SK-N-SH (cell line): ENCODE data around the gene SMYD3. TPM values are rescaled to one million over a fixed set of nuclear protein-coding genes. Genes with fewer than 3 reads are reported as not detected.

Experiments used
- CTCF ChIA-PET: fragments of 300-600, 350-600 bp; formaldehyde crosslinking; extraction: SDS; loops from one replicate; lab custom pipeline; 2021; lab: Yijun Ruan, JAX
- POLR2A ChIA-PET: fragments of 350-600 bp; sonication (Branson Sonifier 250); formaldehyde crosslinking; extraction: SDS; loops from one replicate; lab custom pipeline; 2020; ENCODE audit warnings: antibody characterized with exemption, inconsistent platforms; lab: Yijun Ruan, JAX
- DNase-seq: peaks from one replicate; pipeline ENCODE4 v3.0.0; 2012
- H2AFZ ChIP-seq: fragments of 200-600 bp; sonication (generic); 2 replicates; pipeline ENCODE4 v1.8.1; 2016; ENCODE audit warnings: antibody characterized with exemption, mild to moderate bottlenecking, low read depth
- H3F3A ChIP-seq: fragments of 200-600 bp; sonication (generic); replicated peaks from 2 replicates; pipeline ENCODE3; 2016; ENCODE audit warnings: antibody characterized with exemption, mild to moderate bottlenecking; ENCODE audit not compliant: insufficient read depth
- H3K27ac ChIP-seq, 2 experiments: fragments of 200-500 bp in 1 of 2; fragments of 200-600 bp in 1 of 2; sonication (Bioruptor generic) in 1 of 2; sonication (generic), shearing (Covaris generic) in 1 of 2; 2 replicates each; pipeline versions ENCODE4 v1.5.1 to v1.6.1; 2014 to 2016; ENCODE audit warnings: low read depth in 2 of 2, inconsistent platforms in 1 of 2, low read length in 1 of 2, mild to moderate bottlenecking in 1 of 2, mixed read lengths in 1 of 2
- H3K27me3 ChIP-seq: fragments of 200-600 bp; sonication (generic), shearing (Covaris generic); 2 replicates; pipeline ENCODE4 v1.6.1; 2016; ENCODE audit warnings: mixed run types; ENCODE audit not compliant: insufficient read depth
- H3K36me3 ChIP-seq, 2 experiments: fragments of 200-500 bp in 1 of 2; fragments of 200-600 bp in 1 of 2; sonication (Bioruptor generic) in 1 of 2; sonication (generic) in 1 of 2; replicated peaks in 1 of 2; 2 replicates each; pipeline versions ENCODE3 to v1.5.1; 2014 to 2016; ENCODE audit warnings: low read length in 1 of 2, mild to moderate bottlenecking in 1 of 2; ENCODE audit not compliant: insufficient read depth in 2 of 2, control insufficient read depth in 1 of 2
- H3K4me1 ChIP-seq, 2 experiments: fragments of 200-500 bp in 1 of 2; fragments of 200-600 bp in 1 of 2; sonication (Bioruptor generic) in 1 of 2; sonication (generic), shearing (Covaris generic) in 1 of 2; 2 replicates each; pipeline versions ENCODE4 v1.5.1 to v1.6.1; 2014 to 2016; ENCODE audit warnings: low read depth in 1 of 2, low read length in 1 of 2, mixed run types in 1 of 2; ENCODE audit not compliant: insufficient read depth in 2 of 2, control insufficient read depth in 1 of 2
- H3K4me2 ChIP-seq: fragments of 200-600 bp; sonication (generic), shearing (Covaris generic); 2 replicates; pipeline ENCODE4 v1.6.1; 2017; ENCODE audit warnings: mixed run types
- H3K4me3 ChIP-seq, 2 experiments: fragments of 200-500 bp in 1 of 2; fragments of 200-600 bp in 1 of 2; sonication (Bioruptor generic) in 1 of 2; sonication (generic), shearing (Covaris generic) in 1 of 2; 2 replicates each; pipeline versions ENCODE4 v1.5.1 to v1.8.1; 2014 to 2016; ENCODE audit warnings: low read depth in 2 of 2, inconsistent platforms in 1 of 2, low read length in 1 of 2, mild to moderate bottlenecking in 1 of 2, mixed read lengths in 1 of 2, moderate library complexity in 1 of 2
- H3K79me2 ChIP-seq: fragments of 200-600 bp; sonication (generic); 2 replicates; pipeline ENCODE4 v1.8.1; 2017; ENCODE audit warnings: mild to moderate bottlenecking; ENCODE audit not compliant: insufficient read depth
- H3K9ac ChIP-seq: fragments of 200-600 bp; sonication (generic); 2 replicates; pipeline ENCODE4 v1.6.1; 2017; ENCODE audit warnings: mixed run types
- H3K9me2 ChIP-seq: fragments of 200-600 bp; sonication (generic); 2 replicates; pipeline ENCODE4 v1.6.1; 2017; ENCODE audit warnings: mixed run types
- H3K9me3 ChIP-seq: fragments of 200-600 bp; sonication (generic); 2 replicates; pipeline ENCODE4 v1.6.1; 2017; ENCODE audit warnings: mixed run types, mild to moderate bottlenecking, moderate library complexity
- H4K20me1 ChIP-seq: fragments of 200-600 bp; sonication (generic); 2 replicates; pipeline ENCODE4 v1.6.1; 2017; ENCODE audit warnings: mild to moderate bottlenecking, mixed run types; ENCODE audit not compliant: insufficient read depth
- ELF1 ChIP-seq: IDR thresholded peaks from 2 replicates; pipeline ENCODE4 v1.4.0; 2012
- EP300 ChIP-seq, 2 experiments: IDR thresholded peaks; 2 replicates each; pipeline versions ENCODE4 v1.4.0 to v1.6.1; 2012; ENCODE audit warnings: borderline replicate concordance in 1 of 2, low read depth in 1 of 2, low read length in 1 of 2
- EZH2phosphoT487 ChIP-seq: fragments of 200-600 bp; sonication (generic); IDR thresholded peaks from 2 replicates; pipeline ENCODE4 v1.6.1; 2017; ENCODE audit warnings: low read depth, mixed run types, mild to moderate bottlenecking, antibody characterized with exemption, moderate library complexity, borderline replicate concordance
- FOXJ3 ChIP-seq: sonication (generic); formaldehyde crosslinking; IDR thresholded peaks from 2 replicates; pipeline ENCODE4 v1.5.1; 2020; ENCODE audit warnings: mild to moderate bottlenecking, missing genetic modification reagents
- GABPA ChIP-seq: IDR thresholded peaks from 2 replicates; pipeline ENCODE4 v1.4.0; 2012; ENCODE audit warnings: low read depth, mild to moderate bottlenecking
- NFIC ChIP-seq: IDR thresholded peaks from 2 replicates; pipeline ENCODE4 v1.4.0; 2012; ENCODE audit warnings: borderline replicate concordance
- NRF1 ChIP-seq: IDR thresholded peaks from 2 replicates; pipeline ENCODE4 v1.6.1; 2012; ENCODE audit warnings: low read depth, mild to moderate bottlenecking, low read length
- RAD21 ChIP-seq: IDR thresholded peaks from 2 replicates; pipeline ENCODE4 v1.6.1; 2012; ENCODE audit warnings: mild to moderate bottlenecking, low read length
- RFX5 ChIP-seq: IDR thresholded peaks from 2 replicates; pipeline ENCODE4 v1.6.1; 2012; ENCODE audit warnings: mild to moderate bottlenecking, improper control_type of control experiment, low read length
- RXRA ChIP-seq: IDR thresholded peaks from 2 replicates; pipeline ENCODE4 v1.4.0; 2012; ENCODE audit warnings: low read depth, mild to moderate bottlenecking, borderline replicate concordance
- SIN3A ChIP-seq: IDR thresholded peaks from 2 replicates; pipeline ENCODE4 v1.6.1; 2012; ENCODE audit warnings: low read depth, mild to moderate bottlenecking, low read length, moderate library complexity, borderline replicate concordance
- SMC3 ChIP-seq: IDR thresholded peaks from 2 replicates; pipeline ENCODE4 v1.6.1; 2012; ENCODE audit warnings: low read depth, low read length, improper control_type of control experiment
- WGBS: methylation state at CpG from one replicate; pipeline ENCODE4 v1.1.6; 2017; ENCODE audit warnings: low lambda C conversion rate; 5-methylcytosine and 5-hydroxymethylcytosine counted together
- polyA plus RNA-seq, 3 experiments: library from polyadenylated mRNA; depleted of rRNA; stranded (reverse); fragments of >200 nt; gene quantifications; 2 replicates each; pipeline ENCODE4 v1.2.3, GENCODE V29; 2012
- TF ChIP-seq, protein P1 (sequence below): fragments of 200-600 bp; sonication (generic); IDR thresholded peaks from 2 replicates; pipeline ENCODE4 v1.6.1; 2017; ENCODE audit warnings: antibody characterized with exemption, mild to moderate bottlenecking, moderate library complexity
- TF ChIP-seq, protein P2 (sequence below): fragments of 150-350 bp; IDR thresholded peaks from 2 replicates; pipeline ENCODE4 v1.6.1; 2017; ENCODE audit warnings: antibody characterized with exemption, low read length, low read depth, borderline replicate concordance
- TF ChIP-seq, protein P3 (sequence below): IDR thresholded peaks from 2 replicates; pipeline ENCODE4; 2012

The SMYD3 gene
- polyA plus RNA-seq, 1 of the 3 experiments (the other 2 are of a cell fraction) = 31.4 TPM

DNA sequence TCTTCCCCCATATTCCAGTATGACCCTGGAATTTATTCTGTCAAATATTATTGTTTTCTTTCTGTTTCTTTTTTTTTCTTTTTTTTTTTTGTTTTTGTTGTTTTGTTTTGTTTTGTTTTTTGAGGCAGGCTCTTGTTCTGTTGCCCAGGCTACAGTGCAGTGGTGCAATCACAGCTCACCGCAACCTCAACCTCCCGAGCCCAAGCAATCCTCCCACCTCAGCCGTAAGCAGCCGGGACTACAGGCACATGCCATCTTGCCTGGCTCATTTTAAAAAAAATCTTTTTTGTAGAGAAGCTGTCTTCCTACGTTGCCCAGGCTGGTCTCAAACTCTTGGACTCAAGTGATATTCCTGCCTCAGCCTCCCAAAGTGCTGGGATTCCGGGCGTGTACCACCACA is 237.6 kb downstream of the SMYD3 start (continued):
- TF ChIP-seq, protein P1, sequence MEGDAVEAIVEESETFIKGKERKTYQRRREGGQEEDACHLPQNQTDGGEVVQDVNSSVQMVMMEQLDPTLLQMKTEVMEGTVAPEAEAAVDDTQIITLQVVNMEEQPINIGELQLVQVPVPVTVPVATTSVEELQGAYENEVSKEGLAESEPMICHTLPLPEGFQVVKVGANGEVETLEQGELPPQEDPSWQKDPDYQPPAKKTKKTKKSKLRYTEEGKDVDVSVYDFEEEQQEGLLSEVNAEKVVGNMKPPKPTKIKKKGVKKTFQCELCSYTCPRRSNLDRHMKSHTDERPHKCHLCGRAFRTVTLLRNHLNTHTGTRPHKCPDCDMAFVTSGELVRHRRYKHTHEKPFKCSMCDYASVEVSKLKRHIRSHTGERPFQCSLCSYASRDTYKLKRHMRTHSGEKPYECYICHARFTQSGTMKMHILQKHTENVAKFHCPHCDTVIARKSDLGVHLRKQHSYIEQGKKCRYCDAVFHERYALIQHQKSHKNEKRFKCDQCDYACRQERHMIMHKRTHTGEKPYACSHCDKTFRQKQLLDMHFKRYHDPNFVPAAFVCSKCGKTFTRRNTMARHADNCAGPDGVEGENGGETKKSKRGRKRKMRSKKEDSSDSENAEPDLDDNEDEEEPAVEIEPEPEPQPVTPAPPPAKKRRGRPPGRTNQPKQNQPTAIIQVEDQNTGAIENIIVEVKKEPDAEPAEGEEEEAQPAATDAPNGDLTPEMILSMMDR = no peak
- TF ChIP-seq, all 33 proteins: peak for 0

DNA sequence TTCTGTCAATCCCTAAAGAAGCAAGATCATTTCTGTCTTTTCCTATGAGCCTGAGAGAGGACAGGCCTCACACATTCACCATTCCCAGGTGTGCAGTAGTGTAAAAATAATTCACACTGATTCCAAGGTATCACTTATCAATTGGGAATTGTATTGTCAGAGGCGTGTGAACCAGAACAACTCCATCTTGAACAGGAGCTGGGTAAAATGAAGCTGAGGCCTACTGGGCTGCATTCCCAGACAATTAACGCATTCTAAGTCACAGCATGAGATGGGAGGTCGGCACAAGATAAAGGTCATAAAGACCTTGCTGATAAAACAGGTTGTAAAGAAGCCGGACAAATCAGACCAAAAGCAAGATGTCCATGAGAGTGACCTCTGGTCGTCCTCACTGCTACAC is 239.2 kb downstream of the SMYD3 start:
- Histone ChIP-seq H3K4me2 (no peak overlapping the region), H3K27me3 (no peaks in the 10 kb centered on the region), H3K4me1 (no peaks in the 10 kb centered on the region), H2AFZ (no peak overlapping the region), H3K9me3 (no peaks in the 10 kb centered on the region), H3K27ac (no peak overlapping the region), H3K9me2 (no peaks in the 10 kb centered on the region), H3K79me2 (no peaks in the 10 kb centered on the region), H4K20me1 (no peaks in the 10 kb centered on the region), H3K4me3 (no peak overlapping the region), H3K36me3 (no peaks in the 10 kb centered on the region), H3K9ac (no peak overlapping the region), H3F3A (no peaks in the 10 kb centered on the region)
- TF ChIP-seq RFX5 (no peak), RXRA (no peak), EZH2phosphoT487 (no peak), GABPA (no peak), ELF1 (no peak), NRF1 (no peak), RAD21 (no peak), FOXJ3 (CRISPR knock-in tag) (no peak)
- TF ChIP-seq, protein P2, sequence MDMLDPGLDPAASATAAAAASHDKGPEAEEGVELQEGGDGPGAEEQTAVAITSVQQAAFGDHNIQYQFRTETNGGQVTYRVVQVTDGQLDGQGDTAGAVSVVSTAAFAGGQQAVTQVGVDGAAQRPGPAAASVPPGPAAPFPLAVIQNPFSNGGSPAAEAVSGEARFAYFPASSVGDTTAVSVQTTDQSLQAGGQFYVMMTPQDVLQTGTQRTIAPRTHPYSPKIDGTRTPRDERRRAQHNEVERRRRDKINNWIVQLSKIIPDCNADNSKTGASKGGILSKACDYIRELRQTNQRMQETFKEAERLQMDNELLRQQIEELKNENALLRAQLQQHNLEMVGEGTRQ = no peak
- TF ChIP-seq, protein P3, sequence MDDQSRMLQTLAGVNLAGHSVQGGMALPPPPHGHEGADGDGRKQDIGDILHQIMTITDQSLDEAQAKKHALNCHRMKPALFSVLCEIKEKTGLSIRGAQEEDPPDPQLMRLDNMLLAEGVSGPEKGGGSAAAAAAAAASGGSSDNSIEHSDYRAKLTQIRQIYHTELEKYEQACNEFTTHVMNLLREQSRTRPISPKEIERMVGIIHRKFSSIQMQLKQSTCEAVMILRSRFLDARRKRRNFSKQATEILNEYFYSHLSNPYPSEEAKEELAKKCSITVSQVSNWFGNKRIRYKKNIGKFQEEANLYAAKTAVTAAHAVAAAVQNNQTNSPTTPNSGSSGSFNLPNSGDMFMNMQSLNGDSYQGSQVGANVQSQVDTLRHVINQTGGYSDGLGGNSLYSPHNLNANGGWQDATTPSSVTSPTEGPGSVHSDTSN = no peak
- ChIA-PET CTCF (interaction anchor here (1.3 kb wide), 1 partner anchor 12 kb away, joined by 5 read pairs; no protein-coding TSS in a partner anchor), POLR2A (no interaction called here)
- WGBS = 87% methylated on average over 5 of the region's 5 CpGs
- no peak for DNase-seq

DNA sequence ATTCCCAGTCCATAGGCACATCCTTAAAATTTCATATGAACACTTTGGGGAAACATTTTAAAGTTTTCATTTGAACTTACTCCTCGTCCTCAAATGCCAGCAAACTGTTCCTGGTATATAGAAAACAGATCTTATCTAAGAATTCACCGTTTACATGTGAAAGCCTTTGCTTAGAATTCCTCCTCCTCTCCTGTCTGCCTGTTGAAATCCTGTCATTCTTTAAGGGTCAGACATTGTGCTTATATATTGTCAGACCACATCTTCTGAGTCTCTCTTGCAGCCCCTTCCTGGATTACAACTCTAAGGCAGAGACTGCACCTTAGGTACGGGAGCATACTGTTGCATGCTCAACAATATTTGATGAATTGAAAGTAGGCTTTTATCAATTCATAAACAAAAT is 239.7 kb downstream of the SMYD3 start:
- no peak overlapping the region for H3K27ac ChIP-seq
- TF ChIP-seq, protein P1 = no peak
- TF ChIP-seq EP300 (IDR thresholded peaks at IDR 0.05; ENCODE audit: borderline replicate concordance in 1 of 2, low read depth in 1 of 2, low read length in 1 of 2) = no peak
- TF ChIP-seq SIN3A = no peak
- no peak for TF ChIP-seq ELF1
- no peak for TF ChIP-seq NRF1
- no peak for TF ChIP-seq FOXJ3 (CRISPR knock-in tag)
- no peak for TF ChIP-seq SMC3
- no peak for TF ChIP-seq NFIC
- no peak for TF ChIP-seq RAD21
- H3K9ac ChIP-seq = no peak overlapping the region
- H3K36me3 ChIP-seq = no peaks in the 10 kb centered on the region
- no peak overlapping the region for H3K4me2 ChIP-seq
- no peaks in the 10 kb centered on the region for H3K79me2 ChIP-seq
- no peaks in the 10 kb centered on the region for H3F3A ChIP-seq
- 82% methylated on average over 3 of the region's 3 CpGs for WGBS
- no peaks in the 10 kb centered on the region for H4K20me1 ChIP-seq
- no peak for DNase-seq
- POLR2A ChIA-PET = no interaction called here
- H3K27me3 ChIP-seq = no peaks in the 10 kb centered on the region
- no peak overlapping the region for H3K4me3 ChIP-seq
- H3K9me3 ChIP-seq = no peaks in the 10 kb centered on the region
- CTCF ChIA-PET = interaction anchor here (1.3 kb wide), 1 partner anchor 13 kb away, joined by 5 read pairs; no protein-coding TSS in a partner anchor
- H3K4me1 ChIP-seq = no peaks in the 10 kb centered on the region
- H3K9me2 ChIP-seq = no peaks in the 10 kb centered on the region
- no peak overlapping the region for H2AFZ ChIP-seq
